K562 (cell line): ENCODE data around the gene LRRC49. TPM values are rescaled to one million over a fixed set of nuclear protein-coding genes. Genes with fewer than 3 reads are reported as not detected.

Experiments used
- ATAC-seq: fragments of 200-7000 bp; cut with Tn5 transposase; 3 replicates; pipeline ENCODE4 v1.9.1; 2020; ENCODE audit warnings: moderate library complexity
- BruUV-seq: library from RNA; stranded (reverse); fragments of 400-500 nt; replicated peaks from 2 replicates; lab custom pipeline; 2021; lab: Mats Ljungman, UMichigan
- CTCF ChIA-PET: fragments of 300-600 bp; formaldehyde crosslinking; extraction: SDS; loops from one replicate; lab custom pipeline; 2021; ENCODE audit warnings: low intra/inter-chr PET ratio; lab: Yijun Ruan, JAX
- POLR2A ChIA-PET: fragments of 300-600, 350-650 bp; sonication (Branson Sonifier 250); formaldehyde crosslinking; extraction: SDS; loops from one replicate; lab custom pipeline; 2021; ENCODE audit warnings: antibody characterized with exemption, inconsistent platforms; lab: Yijun Ruan, JAX
- DNase-seq, 4 experiments: peaks; one replicate each; pipeline versions ENCODE4 v3.0.0 to v3.0.0-alpha.2; 2011 to 2018; ENCODE audit warnings: low spot score in 3 of 4, mixed read lengths in 3 of 4; ENCODE audit errors: extremely low read depth in 1 of 4
- FAIRE-seq: peaks from 2 replicates; lab custom pipeline; 2011; peaks lifted over from hg19 to GRCh38; lab: Jason Lieb, UNC
- H2AFZ ChIP-seq: 2 replicates; pipeline ENCODE4 v1.6.0; 2011; ENCODE audit warnings: low read depth, low read length, control low read depth, inconsistent platforms
- H3K27ac ChIP-seq: fragments of 200-600 bp; 3 replicates; pipeline ENCODE4 v1.8.0; 2011; ENCODE audit warnings: low read depth, mild to moderate bottlenecking, control low read depth, inconsistent platforms, low read length, moderate library complexity, mixed read lengths; ENCODE audit errors: extremely low read depth
- H3K27me3 ChIP-seq, 2 experiments: fragments of 300-600 bp in 1 of 2; 2 replicates in 1 of 2; 3 replicates in 1 of 2; pipeline versions ENCODE4 v1.6.0 to v1.8.0; 2011; ENCODE audit warnings: inconsistent platforms in 2 of 2, low read length in 2 of 2, mild to moderate bottlenecking in 1 of 2, mixed read lengths in 1 of 2, moderate library complexity in 1 of 2; ENCODE audit not compliant: control insufficient read depth in 2 of 2, insufficient read depth in 2 of 2
- H3K36me3 ChIP-seq: fragments of 300-600 bp; 3 replicates; pipeline ENCODE4 v1.8.0; 2011; ENCODE audit warnings: mild to moderate bottlenecking, low read length, inconsistent platforms; ENCODE audit not compliant: control insufficient read depth, insufficient read depth
- H3K4me1 ChIP-seq, 2 experiments: fragments of 200-600 bp in 1 of 2; replicated peaks in 1 of 2; 2 replicates in 1 of 2; 3 replicates in 1 of 2; pipeline versions ENCODE4 v1.5.1 to v1.8.0; 2011; ENCODE audit warnings: inconsistent platforms in 2 of 2, low read length in 2 of 2, mild to moderate bottlenecking in 1 of 2, mixed read lengths in 1 of 2, moderate library complexity in 1 of 2; ENCODE audit not compliant: control insufficient read depth in 2 of 2, insufficient read depth in 2 of 2
- H3K4me2 ChIP-seq: 2 replicates; pipeline ENCODE4 v1.6.1; 2011; ENCODE audit warnings: low read length, control low read depth, inconsistent platforms, mixed read lengths; ENCODE audit not compliant: insufficient read depth
- H3K4me3 ChIP-seq: fragments of 200-600 bp; sonication (generic), shearing (Covaris generic); 2 replicates; pipeline ENCODE4 v1.5.1; 2016; ENCODE audit warnings: control low read depth, inconsistent platforms
- H3K79me2 ChIP-seq: fragments of 200-600 bp; 3 replicates; pipeline ENCODE4 v1.8.0; 2011; ENCODE audit warnings: low read length, inconsistent platforms; ENCODE audit not compliant: control insufficient read depth, insufficient read depth
- H3K9ac ChIP-seq, 2 experiments: 2 replicates each; pipeline versions ENCODE4 v1.6.0 to v1.6.1; 2011; ENCODE audit warnings: low read depth in 2 of 2, low read length in 2 of 2, control low read depth in 1 of 2, inconsistent platforms in 1 of 2, mild to moderate bottlenecking in 1 of 2, mixed read lengths in 1 of 2; ENCODE audit not compliant: insufficient read depth in 1 of 2
- H3K9me1 ChIP-seq: one replicate; pipeline ENCODE4 v1.6.0; 2011; ENCODE audit warnings: inconsistent platforms, mild to moderate bottlenecking, low read length, moderate library complexity; ENCODE audit not compliant: control insufficient read depth, insufficient read depth
- H3K9me3 ChIP-seq: replicated peaks from 2 replicates; pipeline ENCODE4 v1.5.1; 2011; ENCODE audit warnings: low read depth, low read length, inconsistent platforms; ENCODE audit not compliant: control insufficient read depth, insufficient read depth
- H4K20me1 ChIP-seq: replicated peaks from 2 replicates; pipeline ENCODE4 v1.6.1; 2011; ENCODE audit warnings: low read length, inconsistent platforms, mixed read lengths; ENCODE audit not compliant: control insufficient read depth, insufficient read depth
- GATAD2B ChIP-seq: fragments of 450-650 bp; IDR thresholded peaks from 2 replicates; pipeline ENCODE4 v1.6.1; 2017; ENCODE audit warnings: mild to moderate bottlenecking, borderline replicate concordance
- ILF3 ChIP-seq: fragments of 450-650 bp; IDR thresholded peaks from 2 replicates; pipeline ENCODE4 v1.6.1; 2018; ENCODE audit warnings: antibody characterized with exemption, mild to moderate bottlenecking, moderate library complexity, borderline replicate concordance
- NR2C1 ChIP-seq, 2 experiments: fragments of 450-650 bp; IDR thresholded peaks; 2 replicates each; pipeline ENCODE4 v1.6.1; 2017; ENCODE audit warnings: mild to moderate bottlenecking in 2 of 2, antibody characterized with exemption in 1 of 2, inconsistent platforms in 1 of 2, missing compliant biosample characterization in 1 of 2, missing genetic modification characterization in 1 of 2
- NR4A1 ChIP-seq, 2 experiments: fragments of 250-450 bp in 1 of 2; fragments of 450-650 bp in 1 of 2; sonication (Bioruptor Pico) in 1 of 2; IDR thresholded peaks; 2 replicates each; pipeline versions ENCODE4 v1.4.0 to v1.6.1; 2016 to 2020; ENCODE audit warnings: mild to moderate bottlenecking in 2 of 2, missing compliant biosample characterization in 1 of 2, missing genetic modification characterization in 1 of 2, moderate library complexity in 1 of 2
- RAD21 ChIP-seq, 2 experiments: fragments of 250-450 bp in 1 of 2; fragments of 450-650 bp in 1 of 2; sonication (Bioruptor Pico) in 1 of 2; formaldehyde crosslinking in 1 of 2; IDR thresholded peaks in 1 of 2; conservative IDR thresholded peaks in 1 of 2; 2 replicates each; pipeline versions ENCODE4 v1.4.0 to v1.8.0; 2020 to 2022; ENCODE audit warnings: mild to moderate bottlenecking in 2 of 2, moderate library complexity in 1 of 2
- RBM34 ChIP-seq: fragments of 200-400 bp; formaldehyde crosslinking; IDR thresholded peaks from 2 replicates; pipeline ENCODE4 v1.6.1; 2018; ENCODE audit warnings: low read length, borderline replicate concordance; ENCODE audit not compliant: insufficient read depth
- SMC3 ChIP-seq: conservative IDR thresholded peaks from 2 replicates; pipeline ENCODE4 v1.6.1; 2011; ENCODE audit warnings: low read depth, low read length, improper control_type of control experiment; ENCODE audit not compliant: insufficient read depth
- SNIP1 ChIP-seq: fragments of 450-650 bp; IDR thresholded peaks from 2 replicates; pipeline ENCODE4 v1.7.1; 2017; ENCODE audit warnings: low read depth, mild to moderate bottlenecking
- ZNF12 ChIP-seq: sonication (generic); formaldehyde crosslinking; IDR thresholded peaks from 2 replicates; pipeline ENCODE4 v1.4.0; 2020; ENCODE audit warnings: mild to moderate bottlenecking, missing genetic modification reagents
- WGBS: fragments of 100-300 bp; shearing (Covaris generic); methylation state at CpG from one replicate; pipeline ENCODE4 v1.1.6; 2016; ENCODE audit warnings: low coverage, mixed read lengths; ENCODE audit not compliant: insufficient coverage; ENCODE audit errors: missing lambda C conversion rate; 5-methylcytosine and 5-hydroxymethylcytosine counted together
- in situ Hi-C: fragments of 300-500 bp; cut with MboI; formaldehyde crosslinking; loops from 4 replicates; pipeline ENCODE4 v1.15.0; 2018; ENCODE audit warnings: inconsistent platforms, mixed read lengths
- intact Hi-C: fragments of 100-400 bp; cut with micrococcal nuclease; formaldehyde crosslinking; loops from 2 replicates; pipeline ENCODE4 v1.14.2; 2022
- polyA plus RNA-seq, 8 experiments: library from polyadenylated mRNA; depleted of rRNA in 4 of 8; stranded (reverse) in 5 of 8; unstranded in 3 of 8; fragments of >200 nt; fragmentation: Nextera tagmentation in 2 of 8; fragmentation: Illumina TruSeq in 1 of 8; extraction: Ambion mirVana in 2 of 8; extraction: Trizol in 1 of 8; gene quantifications; 2 replicates each; pipeline versions ENCODE4 v1.2.1 to v1.2.3, GENCODE V29; 2011 to 2014; ENCODE audit warnings: inconsistent platforms in 1 of 8, missing spikeins in 1 of 8
- total RNA-seq, 7 experiments: library from RNA; depleted of rRNA in 6 of 7; stranded (reverse); fragments of >200 nt in 6 of 7; fragmentation: Illumina TruSeq in 2 of 7; extraction: Trizol in 2 of 7; gene quantifications; 2 replicates each; pipeline versions ENCODE4 v1.2.1 to v1.2.3, GENCODE V29; 2011 to 2021; ENCODE audit warnings: low replicate concordance in 1 of 7
- TF ChIP-seq, protein P1 (sequence below), 3 experiments: fragments of 200-800 bp in 1 of 3; sonication (Bioruptor generic) in 1 of 3; sonication (generic) in 1 of 3; formaldehyde crosslinking in 1 of 3; IDR thresholded peaks; 2 replicates each; pipeline versions ENCODE4 v1.6.1 to v1.8.0; 2016 to 2022; ENCODE audit warnings: mild to moderate bottlenecking in 2 of 3, missing compliant biosample characterization in 2 of 3, missing genetic modification characterization in 2 of 3, missing genetic modification reagents in 1 of 3

LRRC49 gene
- total and polyA plus RNA-seq, 9 of the 15 experiments (the other 6 are each of a cell fraction or from before 2014, with no cell fraction given), result 0.32 TPM; not detected in 8

DNA sequence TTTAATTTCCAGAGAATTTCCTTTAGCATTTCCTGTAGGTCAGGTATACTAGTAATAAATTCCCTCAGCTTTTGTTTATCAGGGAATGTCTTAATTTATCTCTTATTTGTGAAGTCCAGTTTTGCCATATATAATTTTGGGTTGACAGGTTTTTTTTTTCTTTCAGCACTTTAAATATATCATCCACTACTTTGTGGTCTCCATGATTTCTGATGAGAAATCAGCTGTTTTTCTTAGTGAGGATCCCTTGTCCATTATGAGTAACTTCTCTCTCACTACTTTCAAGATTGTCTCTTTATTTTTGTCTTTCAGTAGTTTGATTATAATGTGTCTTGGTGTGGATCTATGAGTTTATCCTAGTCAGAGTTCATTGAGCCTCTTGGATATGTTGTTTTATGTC is 105.7 kb downstream of the LRRC49 start:
- in situ Hi-C loops, result no loop called here
- DNase-seq (no peak), ATAC-seq (no peak), FAIRE-seq (no peak)
- Histone ChIP-seq H3K4me2 (no peak overlapping the region), H3K36me3 (no peaks in the 10 kb centered on the region), H3K27me3 (no peaks in the 10 kb centered on the region)
- CTCF ChIA-PET, result no interaction called here
- BruUV-seq, result no TSS peak
- TF ChIP-seq SMC3 (no peak), NR4A1 (CRISPR knock-in tag; IDR thresholded peaks at IDR 0.05) (no peak), NR4A1 (tag; IDR thresholded peaks at IDR 0.05) (no peak)
- TF ChIP-seq, all 486 proteins: peak for 0
- Histone ChIP-seq H3K9me1 (no peaks in the 10 kb centered on the region), H3K27ac (no peak overlapping the region), H2AFZ (no peak overlapping the region), H3K79me2 (no peaks in the 10 kb centered on the region), H3K4me3 (no peak overlapping the region), H4K20me1 (no peaks in the 10 kb centered on the region), H3K9me3 (no peaks in the 10 kb centered on the region), H3K4me1 (no peaks in the 10 kb centered on the region), H3K9ac (no peak overlapping the region)
- intact Hi-C loops, result no loop called here
- POLR2A ChIA-PET, result no interaction called here

DNA sequence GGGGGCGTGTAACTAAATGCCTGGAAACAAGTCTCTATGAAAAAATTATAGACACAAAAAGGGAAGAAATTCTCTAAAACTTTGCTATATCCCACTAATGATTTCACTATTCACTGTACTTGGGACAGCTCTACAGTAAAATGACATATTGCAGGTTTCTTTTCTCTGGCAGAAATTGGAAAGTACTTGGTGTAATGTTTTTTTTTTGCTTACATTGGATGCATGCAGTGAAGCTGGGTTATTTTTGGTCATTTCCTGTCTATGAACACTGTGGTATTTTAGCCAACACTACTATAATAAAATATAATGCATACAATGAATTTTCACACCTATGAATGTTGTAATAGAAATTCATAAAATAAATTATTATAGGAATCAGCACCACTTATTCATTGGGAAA is 109.7 kb downstream of the LRRC49 start:
- no peak overlapping the region for H3K4me2 ChIP-seq
- no TSS peak for BruUV-seq
- FAIRE-seq, result no peak
- no peak for TF ChIP-seq ZNF12 (CRISPR knock-in tag)
- TF ChIP-seq RBM34, result no peak
- TF ChIP-seq RAD21 (CRISPR knock-in tag; conservative IDR thresholded peaks at IDR 0.05 in 1 of 2, IDR thresholded peaks at IDR 0.05 in 1 of 2), result no peak
- TF ChIP-seq, protein P1, sequence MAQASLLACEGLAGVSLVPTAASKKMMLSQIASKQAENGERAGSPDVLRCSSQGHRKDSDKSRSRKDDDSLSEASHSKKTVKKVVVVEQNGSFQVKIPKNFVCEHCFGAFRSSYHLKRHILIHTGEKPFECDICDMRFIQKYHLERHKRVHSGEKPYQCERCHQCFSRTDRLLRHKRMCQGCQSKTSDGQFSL (CRISPR knock-in tag; IDR thresholded peaks at IDR 0.05), result no peak
- TF ChIP-seq, protein P1 (tag; IDR thresholded peaks at IDR 0.05), result no peak
- no peak for TF ChIP-seq ILF3
- TF ChIP-seq NR2C1 (IDR thresholded peaks at IDR 0.05), result no peak
- TF ChIP-seq NR2C1 (tag; IDR thresholded peaks at IDR 0.05), result no peak
- TF ChIP-seq GATAD2B, result no peak
- TF ChIP-seq SNIP1, result no peak
- no peak overlapping the region for H3K27ac ChIP-seq
- POLR2A ChIA-PET, result no interaction called here
- no peaks in the 10 kb centered on the region for H3K79me2 ChIP-seq
- WGBS, result 0% methylated on average over 1 of the region's 1 CpG
- H3K4me3 ChIP-seq, result no peak overlapping the region
- DNase-seq, result no peak
- H3K9me3 ChIP-seq, result no peaks in the 10 kb centered on the region
- H3K9ac ChIP-seq, result no peak overlapping the region
- H3K4me1 ChIP-seq, result no peaks in the 10 kb centered on the region
- H4K20me1 ChIP-seq, result no peaks in the 10 kb centered on the region
- H3K9me1 ChIP-seq, result no peaks in the 10 kb centered on the region
- no peak for ATAC-seq
- no peaks in the 10 kb centered on the region for H3K27me3 ChIP-seq
- CTCF ChIA-PET, result no interaction called here
- in situ Hi-C loops (no loop called here), intact Hi-C loops (no loop called here)
- no peak overlapping the region for H2AFZ ChIP-seq
- no peaks in the 10 kb centered on the region for H3K36me3 ChIP-seq
